Activated CD4-positive, alpha-beta T cell treated with anti-CD3 and anti-CD28 coated beads, Interleukin-2, amount 10 ng/mL, durations not matched to agents 7 days and 5 days (primary cell): Measurements from ENCODE around the gene CASZ1. TPM values are rescaled to one million over a fixed set of nuclear protein-coding genes. Genes with fewer than 3 reads are reported as not detected.

Experiments
- CTCF ChIA-PET: fragments of 350-600 bp; sonication (Branson Sonifier 250); formaldehyde crosslinking; loops from one replicate; lab custom pipeline; 2021; ENCODE audit warnings: antibody characterized with exemption; lab: Charles Lee
- POLR2A ChIA-PET: fragments of 350-600 bp; sonication (Branson Sonifier 250); formaldehyde crosslinking; loops from one replicate; lab custom pipeline; 2021; ENCODE audit warnings: antibody characterized with exemption; lab: Charles Lee
- DNase-seq: peaks from one replicate; pipeline ENCODE4 v3.0.0-alpha.2; 2020
- H3K27ac Mint-ChIP-seq: one replicate; pipeline ENCODE4 v1.8.0; 2021; ENCODE audit warnings: mild to moderate bottlenecking, moderate library complexity, mixed read lengths
- H3K27me3 Mint-ChIP-seq: one replicate; pipeline ENCODE4 v1.8.0; 2021; ENCODE audit warnings: mixed read lengths
- H3K36me3 Mint-ChIP-seq: one replicate; pipeline ENCODE4 v1.8.0; 2021; ENCODE audit warnings: low read depth, mixed read lengths
- H3K4me1 Mint-ChIP-seq: one replicate; pipeline ENCODE4 v1.8.0; 2021; ENCODE audit warnings: mixed read lengths
- H3K4me3 Mint-ChIP-seq: one replicate; pipeline ENCODE4 v1.8.0; 2021; ENCODE audit warnings: mild to moderate bottlenecking, moderate library complexity, mixed read lengths
- H3K9me3 Mint-ChIP-seq: one replicate; pipeline ENCODE4 v1.8.0; 2021; ENCODE audit warnings: mixed read lengths
- total RNA-seq, 2 experiments: library from RNA; stranded (reverse); gene quantifications; one replicate each; pipeline ENCODE4 v1.2.3, GENCODE V29; 2021

CASZ1 gene
- total RNA-seq, 2 experiments from 2014 or later: 7.6 to 9.8 TPM

GRCh38 chr1:10691075-10691739 lies 105.2 kb downstream of the CASZ1 start:
- Mint-ChIP-seq H3K4me1 (peaks cover 23% of the 10 kb centered on the region), H3K27me3 (peaks cover 8% of the 10 kb centered on the region), H3K9me3 (no peaks in the 10 kb centered on the region), H3K27ac (no peak overlapping the region), H3K4me3 (no peak overlapping the region), H3K36me3 (no peaks in the 10 kb centered on the region)
- no peak for DNase-seq
- CTCF ChIA-PET: no interaction called here
- POLR2A ChIA-PET: no interaction called here

- Mint-ChIP-seq H3K27me3 (peaks cover 3% of the 10 kb centered on the region), H3K36me3 (no peaks in the 10 kb centered on the region), H3K4me1 (peaks cover 22% of the 10 kb centered on the region), H3K27ac (no peak overlapping the region), H3K9me3 (no peaks in the 10 kb centered on the region), H3K4me3 (no peak overlapping the region)
- ChIA-PET CTCF (no interaction called here), POLR2A (no interaction called here)
- DNase-seq: no peak
Measured at GRCh38 chr1:10690484-10690883, 106.0 kb downstream of the CASZ1 start.

GRCh38 chr1:10688409-10688786 lies 108.0 kb downstream of the CASZ1 start:
- Mint-ChIP-seq H3K27me3 (no peaks in the 10 kb centered on the region), H3K9me3 (no peaks in the 10 kb centered on the region), H3K4me3 (no peak overlapping the region), H3K27ac (no peak overlapping the region), H3K4me1 (peaks cover 20% of the 10 kb centered on the region), H3K36me3 (no peaks in the 10 kb centered on the region)
- no peak for DNase-seq
- ChIA-PET CTCF (no interaction called here), POLR2A (no interaction called here)

- POLR2A ChIA-PET: interaction anchor here (0.6 kb wide), 1 partner anchor 9 kb away, joined by 3 read pairs; no protein-coding TSS in a partner anchor
- H3K4me3 Mint-ChIP-seq: no peak overlapping the region
- no peaks in the 10 kb centered on the region for H3K36me3 Mint-ChIP-seq
- no peak overlapping the region for H3K27ac Mint-ChIP-seq
- no peak for DNase-seq
- H3K4me1 Mint-ChIP-seq: peaks cover 15% of the 10 kb centered on the region
- CTCF ChIA-PET: no interaction called here
- no peaks in the 10 kb centered on the region for H3K9me3 Mint-ChIP-seq
- no peaks in the 10 kb centered on the region for H3K27me3 Mint-ChIP-seq
Measured at GRCh38 chr1:10687782-10688408, 108.6 kb downstream of the CASZ1 start.

GRCh38 chr1:10687251-10687651 lies 109.2 kb downstream of the CASZ1 start:
- Mint-ChIP-seq H3K27ac (no peak overlapping the region), H3K9me3 (no peaks in the 10 kb centered on the region), H3K4me1 (peaks cover 9% of the 10 kb centered on the region), H3K27me3 (no peaks in the 10 kb centered on the region), H3K4me3 (no peak overlapping the region), H3K36me3 (no peaks in the 10 kb centered on the region)
- CTCF ChIA-PET: no interaction called here
- POLR2A ChIA-PET: interaction anchor here (0.6 kb wide), 1 partner anchor 10 kb away, joined by 3 read pairs; no protein-coding TSS in a partner anchor
- no peak for DNase-seq

DNA sequence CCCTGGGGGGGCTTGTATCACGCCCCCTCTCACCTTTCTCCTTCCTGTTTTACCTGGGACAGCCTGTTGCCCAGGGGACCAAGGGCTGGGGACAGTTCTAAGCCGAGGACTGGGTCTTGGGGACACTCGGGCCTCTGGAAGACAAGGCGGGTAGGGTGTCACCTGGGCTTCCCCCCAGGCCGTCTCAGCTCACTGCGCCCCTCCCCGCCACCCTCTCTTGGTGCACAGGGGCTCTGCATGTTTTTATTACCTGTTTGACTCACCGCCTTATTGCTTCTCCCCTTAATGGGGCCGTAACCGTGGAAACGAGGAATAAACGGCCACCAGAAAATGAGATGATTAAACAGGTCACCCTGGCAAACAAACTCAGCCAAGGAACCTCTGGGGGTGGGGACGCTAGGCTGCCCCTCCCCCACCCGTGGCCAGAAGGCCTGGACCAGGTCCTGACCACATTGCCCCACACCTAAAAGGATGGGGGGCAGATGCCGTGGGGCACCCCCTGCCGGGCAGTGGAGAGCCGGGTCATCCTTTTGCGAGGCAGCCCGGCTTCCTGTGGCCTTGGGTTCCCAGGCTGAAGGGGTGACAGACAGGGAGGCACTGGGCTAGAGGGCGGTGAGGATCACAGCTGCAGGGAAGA lies 109.9 kb downstream of the CASZ1 start:
- CTCF ChIA-PET: interaction anchor here (0.6 kb wide), 1 partner anchor 1050 kb away, joined by 3 read pairs; no protein-coding TSS in a partner anchor
- POLR2A ChIA-PET: no interaction called here
- no peak for DNase-seq

DNA sequence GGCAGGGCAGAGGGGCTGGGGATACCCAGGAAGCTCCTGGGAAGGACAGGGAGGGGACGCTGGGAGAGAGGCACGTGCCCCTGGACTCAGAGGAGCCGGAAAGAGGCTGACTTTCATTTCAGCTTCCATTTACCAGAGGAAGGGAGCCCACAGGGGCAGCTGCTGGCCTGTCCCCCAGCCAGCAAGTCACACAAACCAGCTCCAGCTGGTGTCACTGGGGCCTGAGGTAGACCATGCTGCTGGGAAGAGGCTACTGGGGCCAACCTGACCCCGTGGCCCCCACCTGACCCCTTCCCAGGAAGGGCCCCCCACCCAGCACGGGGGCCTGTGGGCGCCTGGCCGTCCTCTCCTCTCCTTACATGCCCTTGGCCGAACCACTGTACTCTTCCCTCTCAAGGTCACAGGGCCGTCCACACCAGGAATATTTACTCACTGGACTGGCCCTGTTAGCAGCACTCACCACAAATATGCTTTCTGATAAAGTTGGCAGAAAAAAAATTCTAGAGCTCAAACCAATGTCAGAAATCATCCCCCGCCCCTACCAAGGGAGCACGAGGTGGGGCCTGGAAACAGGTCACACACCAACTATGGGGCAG lies 110.5 kb downstream of the CASZ1 start:
- Mint-ChIP-seq H3K27me3 (no peaks in the 10 kb centered on the region), H3K4me3 (no peak overlapping the region), H3K4me1 (no peaks in the 10 kb centered on the region), H3K36me3 (no peaks in the 10 kb centered on the region), H3K27ac (no peak overlapping the region), H3K9me3 (no peaks in the 10 kb centered on the region)
- DNase-seq: no peak
- ChIA-PET POLR2A (no interaction called here), CTCF (interaction anchor here (0.6 kb wide), 1 partner anchor 1049 kb away, joined by 3 read pairs; no protein-coding TSS in a partner anchor)

More for the DNA sequence above, 109.9 kb downstream of the CASZ1 start:
- peaks cover 3% of the 10 kb centered on the region for H3K4me1 Mint-ChIP-seq
- no peaks in the 10 kb centered on the region for H3K27me3 Mint-ChIP-seq
- H3K4me3 Mint-ChIP-seq: no peak overlapping the region
- no peaks in the 10 kb centered on the region for H3K36me3 Mint-ChIP-seq
- H3K9me3 Mint-ChIP-seq: no peaks in the 10 kb centered on the region
- no peak overlapping the region for H3K27ac Mint-ChIP-seq

DNA sequence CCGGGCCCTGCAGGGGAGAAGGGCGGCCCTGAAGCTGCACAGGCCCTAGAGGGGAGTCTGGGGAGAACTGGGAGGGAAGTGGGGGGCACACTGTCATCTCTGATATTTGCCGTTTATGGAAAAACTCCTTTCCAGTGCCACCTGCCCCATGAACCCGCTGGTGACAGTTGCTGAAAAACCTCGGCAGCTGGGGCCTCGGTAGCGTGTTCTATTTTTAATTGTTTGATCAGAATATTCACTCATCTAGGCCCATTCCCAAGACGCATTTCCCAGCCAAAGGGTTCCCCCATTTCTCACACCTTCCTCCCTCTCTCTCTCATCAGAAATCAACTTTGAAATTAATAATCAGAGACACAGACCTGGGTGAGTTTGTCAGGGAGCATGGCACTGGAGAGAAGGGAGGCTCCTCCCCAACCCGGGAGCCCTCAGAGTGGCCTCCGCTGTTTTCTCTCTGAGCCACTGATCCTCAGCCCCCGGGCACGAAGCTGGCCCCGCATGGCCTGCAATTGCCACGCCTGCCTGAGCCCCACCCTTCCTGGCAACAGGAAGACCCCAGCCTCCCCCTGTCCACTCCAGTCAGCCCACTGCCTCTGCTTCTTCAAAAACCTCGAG lies 111.1 kb downstream of the CASZ1 start:
- H3K36me3 Mint-ChIP-seq: no peaks in the 10 kb centered on the region
- no peaks in the 10 kb centered on the region for H3K27me3 Mint-ChIP-seq
- H3K4me3 Mint-ChIP-seq: no peak overlapping the region
- CTCF ChIA-PET: no interaction called here
- POLR2A ChIA-PET: no interaction called here
- H3K27ac Mint-ChIP-seq: no peak overlapping the region
- DNase-seq: no peak
- no peaks in the 10 kb centered on the region for H3K4me1 Mint-ChIP-seq
- H3K9me3 Mint-ChIP-seq: no peaks in the 10 kb centered on the region

GRCh38 chr1:10684221-10684620 lies 112.2 kb downstream of the CASZ1 start:
- H3K4me1 Mint-ChIP-seq: no peaks in the 10 kb centered on the region
- H3K9me3 Mint-ChIP-seq: no peaks in the 10 kb centered on the region
- no peaks in the 10 kb centered on the region for H3K36me3 Mint-ChIP-seq
- DNase-seq: no peak
- H3K4me3 Mint-ChIP-seq: no peak overlapping the region
- POLR2A ChIA-PET: no interaction called here
- H3K27ac Mint-ChIP-seq: no peak overlapping the region
- CTCF ChIA-PET: interaction anchor here (0.5 kb wide), 1 partner anchor 66 kb away, joined by 3 read pairs; no protein-coding TSS in a partner anchor
- H3K27me3 Mint-ChIP-seq: no peaks in the 10 kb centered on the region

GRCh38 chr1:10682449-10683309 lies 113.8 kb downstream of the CASZ1 start:
- no peaks in the 10 kb centered on the region for H3K4me1 Mint-ChIP-seq
- H3K9me3 Mint-ChIP-seq: no peaks in the 10 kb centered on the region
- CTCF ChIA-PET: no interaction called here
- no peak overlapping the region for H3K4me3 Mint-ChIP-seq
- H3K36me3 Mint-ChIP-seq: no peaks in the 10 kb centered on the region
- no peak overlapping the region for H3K27ac Mint-ChIP-seq
- POLR2A ChIA-PET: no interaction called here
- H3K27me3 Mint-ChIP-seq: no peaks in the 10 kb centered on the region
- no peak for DNase-seq

DNA sequence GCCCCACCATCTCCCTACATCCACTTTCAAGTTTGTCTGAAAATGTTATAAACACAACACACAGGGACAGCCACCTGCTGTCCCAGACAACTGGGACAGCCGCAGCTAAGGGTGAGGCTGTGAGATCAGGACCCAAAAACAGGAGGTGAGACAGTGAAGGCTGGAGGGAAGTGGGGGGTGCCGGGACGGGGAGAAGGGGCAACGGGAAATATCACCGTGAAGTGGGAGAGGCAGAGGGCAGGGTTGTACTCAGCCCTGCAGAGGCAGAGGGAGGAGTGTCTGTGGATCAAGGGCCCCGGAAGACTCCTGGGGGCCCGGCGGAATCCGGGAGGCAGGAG lies 114.4 kb downstream of the CASZ1 start:
- H3K4me1 Mint-ChIP-seq: no peaks in the 10 kb centered on the region
- H3K4me3 Mint-ChIP-seq: no peak overlapping the region
- POLR2A ChIA-PET: no interaction called here

More for the DNA sequence above, 114.4 kb downstream of the CASZ1 start:
- no peak for DNase-seq
- Mint-ChIP-seq H3K9me3 (no peaks in the 10 kb centered on the region), H3K27me3 (no peaks in the 10 kb centered on the region), H3K36me3 (no peaks in the 10 kb centered on the region), H3K27ac (no peak overlapping the region)
- CTCF ChIA-PET: no interaction called here
